WTC11 (cell line): ENCODE measurements around the gene ZNF488. TPM values are rescaled to one million over a fixed set of nuclear protein-coding genes. Genes with fewer than 3 reads are reported as not detected.

ENCODE experiments used
- ATAC-seq: fragments of 200-7000 bp; cut with Tn5 transposase; 2 replicates; pipeline ENCODE4 v1.10.0; 2021; ENCODE audit warnings: mild to moderate bottlenecking, moderate library complexity
- CTCF ChIA-PET: fragments of 300-600 bp; sonication (Branson Sonifier 250); formaldehyde crosslinking; loops from one replicate; lab custom pipeline; 2021; ENCODE audit warnings: antibody characterized with exemption; lab: Charles Lee
- POLR2A ChIA-PET: fragments of 350-600 bp; sonication (Branson Sonifier 250); formaldehyde crosslinking; loops from one replicate; lab custom pipeline; 2021; ENCODE audit warnings: antibody characterized with exemption; lab: Charles Lee
- DNase-seq: peaks from one replicate; pipeline ENCODE4 v3.0.0; 2021; ENCODE audit warnings: low spot score
- H3K27ac Mint-ChIP-seq: 2 replicates; pipeline ENCODE4 v1.8.0; 2021; ENCODE audit warnings: mixed read lengths
- H3K27me3 Mint-ChIP-seq: 2 replicates; pipeline ENCODE4 v1.8.0; 2021; ENCODE audit warnings: low read depth, mild to moderate bottlenecking, moderate library complexity, mixed read lengths
- H3K36me3 Mint-ChIP-seq: 2 replicates; pipeline ENCODE4 v1.8.0; 2021; ENCODE audit warnings: mixed read lengths
- H3K4me1 Mint-ChIP-seq: 2 replicates; pipeline ENCODE4 v1.8.0; 2022; ENCODE audit warnings: mixed read lengths
- H3K4me3 Mint-ChIP-seq: 2 replicates; pipeline ENCODE4 v1.8.0; 2021; ENCODE audit warnings: mild to moderate bottlenecking, moderate library complexity, mixed read lengths
- H3K9me3 Mint-ChIP-seq: 2 replicates; pipeline ENCODE4 v1.8.0; 2021; ENCODE audit warnings: mixed read lengths
- CREB1 ChIP-seq: sonication (generic); formaldehyde crosslinking; IDR thresholded peaks from 2 replicates; pipeline ENCODE4 v1.8.0; 2023; ENCODE audit warnings: mild to moderate bottlenecking, missing genetic modification reagents
- CREM ChIP-seq: sonication (generic); formaldehyde crosslinking; IDR thresholded peaks from 2 replicates; pipeline ENCODE4 v1.8.1; 2022; ENCODE audit warnings: mild to moderate bottlenecking, missing genetic modification reagents, moderate library complexity
- E2F4 ChIP-seq: sonication (generic); formaldehyde crosslinking; IDR thresholded peaks from 2 replicates; pipeline ENCODE4 v1.8.1; 2022; ENCODE audit warnings: low read depth, mild to moderate bottlenecking, moderate library complexity, missing genetic modification reagents, borderline replicate concordance
- NFYB ChIP-seq: sonication (generic); formaldehyde crosslinking; conservative IDR thresholded peaks from 2 replicates; pipeline ENCODE4 v1.8.0; 2022; ENCODE audit warnings: low read depth, missing genetic modification reagents
- PRDM15 ChIP-seq: sonication (generic); formaldehyde crosslinking; IDR thresholded peaks from 2 replicates; pipeline ENCODE4 v1.8.0; 2022; ENCODE audit warnings: missing genetic modification reagents
- SOX15 ChIP-seq: fragments of 250-450 bp; sonication (Bioruptor Pico); IDR thresholded peaks from 2 replicates; pipeline ENCODE4 v1.9.0; 2021; ENCODE audit warnings: mild to moderate bottlenecking
- TEAD1 ChIP-seq: sonication (generic); formaldehyde crosslinking; IDR thresholded peaks from 2 replicates; pipeline ENCODE4 v1.8.0; 2022; ENCODE audit warnings: mild to moderate bottlenecking, missing genetic modification reagents
- TEAD4 ChIP-seq: sonication (generic); formaldehyde crosslinking; IDR thresholded peaks from 2 replicates; pipeline ENCODE4 v1.8.0; 2022; ENCODE audit warnings: mild to moderate bottlenecking, missing genetic modification reagents
- ZBTB21 ChIP-seq: sonication (generic); formaldehyde crosslinking; IDR thresholded peaks from 2 replicates; pipeline ENCODE4 v1.8.1; 2023; ENCODE audit warnings: mild to moderate bottlenecking, missing genetic modification reagents, borderline replicate concordance
- ZMAT4 ChIP-seq: fragments of 250-450 bp; sonication (Bioruptor Pico); IDR thresholded peaks from 2 replicates; pipeline ENCODE4 v1.9.0; 2021; ENCODE audit warnings: mild to moderate bottlenecking
- total RNA-seq: library from RNA; stranded (reverse); gene quantifications from 3 replicates; pipeline ENCODE4 v1.2.3, GENCODE V29; 2021
- TF ChIP-seq, protein P1 (sequence below): sonication (generic); formaldehyde crosslinking; IDR thresholded peaks from 2 replicates; pipeline ENCODE4 v1.8.1; 2023; ENCODE audit warnings: mild to moderate bottlenecking, missing genetic modification reagents, moderate library complexity
- TF ChIP-seq, protein P2 (sequence below): sonication (generic); formaldehyde crosslinking; conservative IDR thresholded peaks from 2 replicates; pipeline ENCODE4 v1.8.1; 2022; ENCODE audit warnings: mild to moderate bottlenecking, missing genetic modification reagents
- TF ChIP-seq, protein P3 (sequence below): fragments of 200-600 bp; IDR thresholded peaks from 2 replicates; pipeline ENCODE4 v1.8.0; 2022; ENCODE audit warnings: antibody characterized with exemption
- TF ChIP-seq, protein P4 (sequence below): sonication (generic); formaldehyde crosslinking; IDR thresholded peaks from 2 replicates; pipeline ENCODE4 v1.8.1; 2023; ENCODE audit warnings: mild to moderate bottlenecking, missing genetic modification reagents

The ZNF488 gene
- total RNA-seq, 1 experiment from 2014 or later: 8.7 TPM

DNA sequence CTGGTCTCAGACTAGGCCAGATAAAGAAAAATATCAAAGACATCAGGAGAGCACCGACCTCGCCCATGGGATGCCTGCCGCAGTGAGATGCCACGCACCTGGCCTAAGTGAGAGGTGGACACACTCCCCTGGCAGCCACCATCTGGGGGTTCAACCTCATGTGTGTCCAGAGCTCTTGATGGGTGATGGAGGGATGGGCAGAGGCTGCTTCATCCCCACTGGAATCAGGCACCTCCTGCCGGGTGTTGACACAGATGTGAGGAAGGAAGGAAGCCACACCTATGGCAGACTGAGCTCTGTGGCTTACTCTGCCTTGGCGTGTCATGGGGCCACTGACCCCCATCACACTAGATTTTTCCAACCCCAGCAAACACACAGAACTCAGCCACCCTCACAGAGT, 11.4 kb downstream of the ZNF488 start:
- H3K27ac Mint-ChIP-seq: no peak overlapping the region
- peaks cover 26% of the 10 kb centered on the region for H3K4me1 Mint-ChIP-seq
- H3K36me3 Mint-ChIP-seq: no peaks in the 10 kb centered on the region; the same call in 1 of the 2 replicates

More for the DNA sequence above, 11.4 kb downstream of the ZNF488 start:
- Mint-ChIP-seq H3K27me3 (no peaks in the 10 kb centered on the region), H3K4me3 (no peak overlapping the region), H3K9me3 (no peaks in the 10 kb centered on the region)
- no peak for DNase-seq
- no peak for ATAC-seq
- ChIA-PET POLR2A (no interaction called here), CTCF (interaction anchor here (1.1 kb wide), 1 partner anchor 11 kb away, joined by 3 read pairs; no protein-coding TSS in a partner anchor)
- TF ChIP-seq ZMAT4 (no peak), SOX15 (CRISPR knock-in tag) (no peak), NFYB (no peak), CREB1 (CRISPR knock-in tag) (no peak), ZBTB21 (CRISPR knock-in tag) (no peak), TEAD4 (CRISPR knock-in tag) (no peak), E2F4 (CRISPR knock-in tag) (no peak), TEAD1 (CRISPR knock-in tag) (no peak), CREM (no peak), PRDM15 (CRISPR knock-in tag) (no peak)
- TF ChIP-seq, protein P1, sequence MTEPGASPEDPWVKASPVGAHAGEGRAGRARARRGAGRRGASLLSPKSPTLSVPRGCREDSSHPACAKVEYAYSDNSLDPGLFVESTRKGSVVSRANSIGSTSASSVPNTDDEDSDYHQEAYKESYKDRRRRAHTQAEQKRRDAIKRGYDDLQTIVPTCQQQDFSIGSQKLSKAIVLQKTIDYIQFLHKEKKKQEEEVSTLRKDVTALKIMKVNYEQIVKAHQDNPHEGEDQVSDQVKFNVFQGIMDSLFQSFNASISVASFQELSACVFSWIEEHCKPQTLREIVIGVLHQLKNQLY (CRISPR knock-in tag): no peak
- TF ChIP-seq, protein P2, sequence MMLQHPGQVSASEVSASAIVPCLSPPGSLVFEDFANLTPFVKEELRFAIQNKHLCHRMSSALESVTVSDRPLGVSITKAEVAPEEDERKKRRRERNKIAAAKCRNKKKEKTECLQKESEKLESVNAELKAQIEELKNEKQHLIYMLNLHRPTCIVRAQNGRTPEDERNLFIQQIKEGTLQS (CRISPR knock-in tag): no peak
- TF ChIP-seq, protein P3, sequence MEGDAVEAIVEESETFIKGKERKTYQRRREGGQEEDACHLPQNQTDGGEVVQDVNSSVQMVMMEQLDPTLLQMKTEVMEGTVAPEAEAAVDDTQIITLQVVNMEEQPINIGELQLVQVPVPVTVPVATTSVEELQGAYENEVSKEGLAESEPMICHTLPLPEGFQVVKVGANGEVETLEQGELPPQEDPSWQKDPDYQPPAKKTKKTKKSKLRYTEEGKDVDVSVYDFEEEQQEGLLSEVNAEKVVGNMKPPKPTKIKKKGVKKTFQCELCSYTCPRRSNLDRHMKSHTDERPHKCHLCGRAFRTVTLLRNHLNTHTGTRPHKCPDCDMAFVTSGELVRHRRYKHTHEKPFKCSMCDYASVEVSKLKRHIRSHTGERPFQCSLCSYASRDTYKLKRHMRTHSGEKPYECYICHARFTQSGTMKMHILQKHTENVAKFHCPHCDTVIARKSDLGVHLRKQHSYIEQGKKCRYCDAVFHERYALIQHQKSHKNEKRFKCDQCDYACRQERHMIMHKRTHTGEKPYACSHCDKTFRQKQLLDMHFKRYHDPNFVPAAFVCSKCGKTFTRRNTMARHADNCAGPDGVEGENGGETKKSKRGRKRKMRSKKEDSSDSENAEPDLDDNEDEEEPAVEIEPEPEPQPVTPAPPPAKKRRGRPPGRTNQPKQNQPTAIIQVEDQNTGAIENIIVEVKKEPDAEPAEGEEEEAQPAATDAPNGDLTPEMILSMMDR: no peak
- TF ChIP-seq, protein P4, sequence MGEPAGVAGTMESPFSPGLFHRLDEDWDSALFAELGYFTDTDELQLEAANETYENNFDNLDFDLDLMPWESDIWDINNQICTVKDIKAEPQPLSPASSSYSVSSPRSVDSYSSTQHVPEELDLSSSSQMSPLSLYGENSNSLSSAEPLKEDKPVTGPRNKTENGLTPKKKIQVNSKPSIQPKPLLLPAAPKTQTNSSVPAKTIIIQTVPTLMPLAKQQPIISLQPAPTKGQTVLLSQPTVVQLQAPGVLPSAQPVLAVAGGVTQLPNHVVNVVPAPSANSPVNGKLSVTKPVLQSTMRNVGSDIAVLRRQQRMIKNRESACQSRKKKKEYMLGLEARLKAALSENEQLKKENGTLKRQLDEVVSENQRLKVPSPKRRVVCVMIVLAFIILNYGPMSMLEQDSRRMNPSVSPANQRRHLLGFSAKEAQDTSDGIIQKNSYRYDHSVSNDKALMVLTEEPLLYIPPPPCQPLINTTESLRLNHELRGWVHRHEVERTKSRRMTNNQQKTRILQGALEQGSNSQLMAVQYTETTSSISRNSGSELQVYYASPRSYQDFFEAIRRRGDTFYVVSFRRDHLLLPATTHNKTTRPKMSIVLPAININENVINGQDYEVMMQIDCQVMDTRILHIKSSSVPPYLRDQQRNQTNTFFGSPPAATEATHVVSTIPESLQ (CRISPR knock-in tag): no peak
